Measurements from ENCODE around the gene WDR76.

Gene WDR76

DNA sequence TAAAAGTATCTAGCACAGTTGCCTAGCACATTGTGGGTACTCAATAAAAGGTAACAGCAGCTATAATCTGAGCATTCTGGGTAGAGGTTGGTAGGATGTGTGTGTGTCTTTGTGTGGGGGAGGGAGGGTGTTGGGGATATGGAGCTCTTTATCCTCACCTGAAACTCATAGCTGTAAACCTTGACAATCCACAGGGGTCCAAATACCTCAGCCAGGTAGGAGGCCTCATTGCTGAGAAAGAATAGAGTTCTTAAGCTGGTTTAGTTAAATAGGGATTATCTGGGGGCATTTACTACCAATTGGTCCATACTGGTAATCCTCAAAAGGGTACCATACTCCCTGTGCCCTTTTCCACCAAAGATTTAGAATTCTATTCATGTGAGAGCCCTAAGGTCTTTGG, 30.8 kb upstream of the WDR76 start:
- H3K9me2 ChIP-seq (ENCODE audit: low read depth, low read length), result no peaks in the 10 kb centered on the region
- TF ChIP-seq, protein P1, sequence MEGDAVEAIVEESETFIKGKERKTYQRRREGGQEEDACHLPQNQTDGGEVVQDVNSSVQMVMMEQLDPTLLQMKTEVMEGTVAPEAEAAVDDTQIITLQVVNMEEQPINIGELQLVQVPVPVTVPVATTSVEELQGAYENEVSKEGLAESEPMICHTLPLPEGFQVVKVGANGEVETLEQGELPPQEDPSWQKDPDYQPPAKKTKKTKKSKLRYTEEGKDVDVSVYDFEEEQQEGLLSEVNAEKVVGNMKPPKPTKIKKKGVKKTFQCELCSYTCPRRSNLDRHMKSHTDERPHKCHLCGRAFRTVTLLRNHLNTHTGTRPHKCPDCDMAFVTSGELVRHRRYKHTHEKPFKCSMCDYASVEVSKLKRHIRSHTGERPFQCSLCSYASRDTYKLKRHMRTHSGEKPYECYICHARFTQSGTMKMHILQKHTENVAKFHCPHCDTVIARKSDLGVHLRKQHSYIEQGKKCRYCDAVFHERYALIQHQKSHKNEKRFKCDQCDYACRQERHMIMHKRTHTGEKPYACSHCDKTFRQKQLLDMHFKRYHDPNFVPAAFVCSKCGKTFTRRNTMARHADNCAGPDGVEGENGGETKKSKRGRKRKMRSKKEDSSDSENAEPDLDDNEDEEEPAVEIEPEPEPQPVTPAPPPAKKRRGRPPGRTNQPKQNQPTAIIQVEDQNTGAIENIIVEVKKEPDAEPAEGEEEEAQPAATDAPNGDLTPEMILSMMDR (IDR thresholded peaks at IDR 0.05; ENCODE audit: low read length), result no peak
- TF ChIP-seq EZH2 (IDR thresholded peaks at IDR 0.05; ENCODE audit: borderline replicate concordance, low read length), result no peak
- peaks cover 53% of the 10 kb centered on the region for H3K36me3 ChIP-seq (ENCODE audit: insufficient read depth, low read length)
- H3K27ac ChIP-seq (ENCODE audit: low read depth, low read length, poor library complexity, severe bottlenecking), result peak overlapping the region; percentile 98
- peaks cover 17% of the 10 kb centered on the region for H3K79me2 ChIP-seq (ENCODE audit: insufficient read depth, low read length)
- peaks cover 79% of the 10 kb centered on the region for H3K4me1 ChIP-seq (ENCODE audit: insufficient read depth, low read length, severe bottlenecking)
- H3K9me3 ChIP-seq (ENCODE audit: low read length), result no peaks in the 10 kb centered on the region
- no peak overlapping the region for H2AFZ ChIP-seq (ENCODE audit: low read length)
- H3F3A ChIP-seq (ENCODE audit: insufficient read depth, low read length), result peaks cover 17% of the 10 kb centered on the region
- no peak overlapping the region for H3K4me3 ChIP-seq (ENCODE audit: low read depth, low read length, poor library complexity, severe bottlenecking)
- no peaks in the 10 kb centered on the region for H3K27me3 ChIP-seq (ENCODE audit: insufficient read depth, low read length)
- 0 out of 2 replicates have a peak overlapping the region, but pooled peaks have one; percentile 5 for H3K4me2 ChIP-seq (ENCODE audit: low read length)
- no peaks in the 10 kb centered on the region for H4K20me1 ChIP-seq (ENCODE audit: insufficient read depth, low read length)
- H3K9ac ChIP-seq (ENCODE audit: low read length), result no peak overlapping the region

DNA sequence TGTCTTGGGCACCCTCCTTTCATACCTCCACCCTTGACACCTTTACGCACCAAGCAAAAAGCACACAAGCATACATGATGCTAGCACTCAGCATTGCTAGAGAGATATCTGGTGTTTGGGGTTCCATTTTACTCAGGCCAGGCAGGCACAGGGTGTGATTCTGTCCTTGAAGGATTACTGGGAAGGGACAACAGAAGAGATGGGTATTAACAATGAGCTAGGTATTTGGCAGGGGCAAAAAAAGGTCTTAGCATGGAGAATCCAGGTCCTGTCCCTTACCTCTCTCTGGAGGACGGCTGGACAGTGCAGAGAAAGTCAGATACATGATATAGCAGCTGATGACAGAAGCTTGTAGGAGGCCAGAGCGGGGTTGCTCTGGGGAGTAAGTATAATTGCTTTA, 30.2 kb upstream of the WDR76 start:
- H3K4me1 ChIP-seq (ENCODE audit: insufficient read depth, low read length, severe bottlenecking), result peaks cover 78% of the 10 kb centered on the region
- no peaks in the 10 kb centered on the region for H3K9me2 ChIP-seq (ENCODE audit: low read depth, low read length)
- H3F3A ChIP-seq (ENCODE audit: insufficient read depth, low read length), result peaks cover 17% of the 10 kb centered on the region
- no peaks in the 10 kb centered on the region for H3K27me3 ChIP-seq (ENCODE audit: insufficient read depth, low read length)
- peaks cover 58% of the 10 kb centered on the region for H3K36me3 ChIP-seq (ENCODE audit: insufficient read depth, low read length)
- H3K4me2 ChIP-seq (ENCODE audit: low read length), result no peak overlapping the region
- no peaks in the 10 kb centered on the region for H4K20me1 ChIP-seq (ENCODE audit: insufficient read depth, low read length)
- H3K9me3 ChIP-seq (ENCODE audit: low read length), result no peaks in the 10 kb centered on the region
- peaks cover 23% of the 10 kb centered on the region for H3K79me2 ChIP-seq (ENCODE audit: insufficient read depth, low read length)
- no peak overlapping the region for H2AFZ ChIP-seq (ENCODE audit: low read length)
- peak overlapping the region; percentile 98 for H3K27ac ChIP-seq (ENCODE audit: low read depth, low read length, poor library complexity, severe bottlenecking)
- TF ChIP-seq, protein P1 (IDR thresholded peaks at IDR 0.05; ENCODE audit: low read length), result no peak
- TF ChIP-seq EZH2 (IDR thresholded peaks at IDR 0.05; ENCODE audit: borderline replicate concordance, low read length), result no peak
- H3K4me3 ChIP-seq (ENCODE audit: low read depth, low read length, poor library complexity, severe bottlenecking), result no peak overlapping the region
- no peak overlapping the region for H3K9ac ChIP-seq (ENCODE audit: low read length)

DNA sequence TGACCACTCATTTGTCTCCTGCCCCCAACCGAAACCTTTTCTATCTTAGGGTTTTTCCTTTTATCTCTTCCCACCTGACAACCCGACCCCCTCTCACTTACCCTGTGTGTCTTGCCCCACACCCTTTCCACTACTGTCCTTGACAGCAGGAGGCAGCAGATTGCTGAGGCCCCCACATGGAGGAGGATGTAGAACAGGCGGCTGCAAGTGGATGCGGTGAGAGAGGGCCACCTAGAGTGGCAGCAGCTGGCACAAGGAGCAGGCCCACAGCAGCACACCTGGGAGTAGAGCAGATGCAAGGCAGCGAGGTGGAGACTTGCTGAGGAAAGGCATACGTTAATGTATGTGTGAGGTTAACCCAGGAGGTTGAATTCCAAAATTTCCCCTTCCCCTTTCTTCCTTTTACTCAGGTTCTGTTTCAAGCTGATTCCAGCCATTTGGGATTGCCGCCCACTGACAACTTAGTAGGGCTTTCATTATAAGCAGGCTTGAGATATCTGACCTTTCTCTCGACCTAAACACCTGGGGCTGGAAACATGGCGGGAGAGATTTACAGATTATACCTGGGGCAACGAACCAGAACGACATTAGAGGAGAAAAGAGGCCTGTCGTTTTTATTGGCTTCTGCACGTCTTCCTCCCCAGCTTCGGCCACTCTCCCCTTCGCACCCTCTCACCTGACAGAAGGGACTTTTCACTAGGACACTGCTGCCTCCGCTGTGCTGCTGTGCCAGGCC, 27.4 kb upstream of the WDR76 start:
- Histone ChIP-seq H2AFZ (ENCODE audit: low read length) (no peak overlapping the region), H3K9ac (ENCODE audit: low read length) (peak overlapping the region; percentile 95), H3K79me2 (ENCODE audit: insufficient read depth, low read length) (peaks cover 16% of the 10 kb centered on the region), H3K4me3 (ENCODE audit: low read depth, low read length, poor library complexity, severe bottlenecking) (peak overlapping the region; percentile 95), H3F3A (ENCODE audit: insufficient read depth, low read length) (peaks cover 17% of the 10 kb centered on the region), H3K27me3 (ENCODE audit: insufficient read depth, low read length) (no peaks in the 10 kb centered on the region), H3K9me3 (ENCODE audit: low read length) (no peaks in the 10 kb centered on the region), H3K9me2 (ENCODE audit: low read depth, low read length) (no peaks in the 10 kb centered on the region), H3K36me3 (ENCODE audit: insufficient read depth, low read length) (peaks cover 61% of the 10 kb centered on the region), H4K20me1 (ENCODE audit: insufficient read depth, low read length) (no peaks in the 10 kb centered on the region), H3K27ac (ENCODE audit: low read depth, low read length, poor library complexity, severe bottlenecking) (peak overlapping the region; percentile 98), H3K4me1 (ENCODE audit: insufficient read depth, low read length, severe bottlenecking) (peaks cover 78% of the 10 kb centered on the region), H3K4me2 (ENCODE audit: low read length) (peak overlapping the region; percentile 80)
- TF ChIP-seq EZH2 (IDR thresholded peaks at IDR 0.05; ENCODE audit: borderline replicate concordance, low read length), result no peak
- TF ChIP-seq, protein P1 (IDR thresholded peaks at IDR 0.05; ENCODE audit: low read length), result peak; percentile 71
